ENCODE measurements around the gene DISP2. TPM values are rescaled to one million over a fixed set of nuclear protein-coding genes. Genes with fewer than 3 reads are reported as not detected.

Gene DISP2
- total and polyA plus RNA-seq, 2 donors from 2014 or later: 0.04 to 0.69 TPM

- H3K4me3 ChIP-seq (ENCODE audit: low read length in 3 of 3): no peak overlapping the region
- H3K27me3 ChIP-seq (ENCODE audit: control insufficient read depth, insufficient read depth, low read length): no peaks in the 10 kb centered on the region
- H3K36me3 ChIP-seq (ENCODE audit: control insufficient read depth in 2 of 3, insufficient read depth in 3 of 3, low read length in 3 of 3): no peaks in the 10 kb centered on the region
- FAIRE-seq (no peak), DNase-seq (no peak)
- intact Hi-C loops (cut with DNase I): no loop called here
- no peak overlapping the region for H3K9ac ChIP-seq (ENCODE audit: low read length in 3 of 3)
- no peak overlapping the region for H3K27ac ChIP-seq (ENCODE audit: low read depth in 2 of 2, low read length in 2 of 2)
- peaks cover 0 to 3% (median 0%) of the 10 kb centered on the region in 3 donors for H3K4me1 ChIP-seq (ENCODE audit: control insufficient read depth in 2 of 3, insufficient read depth in 2 of 3, low read depth in 1 of 3, low read length in 3 of 3)
- H3K9me3 ChIP-seq (ENCODE audit: control insufficient read depth in 2 of 3, insufficient read depth in 1 of 3, low read length in 3 of 3): no peaks in the 10 kb centered on the region
- TF ChIP-seq CTCF (IDR thresholded peaks at IDR 0.05; ENCODE audit: borderline replicate concordance, extremely low read depth, insufficient read depth): no peak
Measured at GRCh38 chr15:40314723-40315276, 43.2 kb upstream of the DISP2 start.

- intact Hi-C loops (cut with DNase I): no loop called here
- Histone ChIP-seq H3K27ac (ENCODE audit: low read depth in 2 of 2, low read length in 2 of 2) (no peak overlapping the region), H3K27me3 (ENCODE audit: control insufficient read depth, insufficient read depth, low read length) (no peaks in the 10 kb centered on the region), H3K9ac (ENCODE audit: low read length in 3 of 3) (no peak overlapping the region), H3K36me3 (ENCODE audit: control insufficient read depth in 2 of 3, insufficient read depth in 3 of 3, low read length in 3 of 3) (no peaks in the 10 kb centered on the region), H3K4me1 (ENCODE audit: control insufficient read depth in 2 of 3, insufficient read depth in 2 of 3, low read depth in 1 of 3, low read length in 3 of 3) (peaks cover 0 to 3% (median 0%) of the 10 kb centered on the region in 3 donors), H3K4me3 (ENCODE audit: low read length in 3 of 3) (no peak overlapping the region), H3K9me3 (ENCODE audit: control insufficient read depth in 2 of 3, insufficient read depth in 1 of 3, low read length in 3 of 3) (no peaks in the 10 kb centered on the region)
- DNase-seq: no peak
- FAIRE-seq: no peak
- no peak for TF ChIP-seq CTCF (IDR thresholded peaks at IDR 0.05; ENCODE audit: borderline replicate concordance, extremely low read depth, insufficient read depth)
Measured at GRCh38 chr15:40316931-40317330, 41.1 kb upstream of the DISP2 start.

- Histone ChIP-seq H3K27ac (ENCODE audit: low read depth in 2 of 2, low read length in 2 of 2) (no peak overlapping the region), H3K36me3 (ENCODE audit: control insufficient read depth in 2 of 3, insufficient read depth in 3 of 3, low read length in 3 of 3) (no peaks in the 10 kb centered on the region), H3K9ac (ENCODE audit: low read length in 3 of 3) (no peak overlapping the region), H3K4me1 (ENCODE audit: control insufficient read depth in 2 of 3, insufficient read depth in 2 of 3, low read depth in 1 of 3, low read length in 3 of 3) (peaks cover 0 to 3% (median 0%) of the 10 kb centered on the region in 3 donors), H3K4me3 (ENCODE audit: low read length in 3 of 3) (no peak overlapping the region), H3K9me3 (ENCODE audit: control insufficient read depth in 2 of 3, insufficient read depth in 1 of 3, low read length in 3 of 3) (no peaks in the 10 kb centered on the region), H3K27me3 (ENCODE audit: control insufficient read depth, insufficient read depth, low read length) (no peaks in the 10 kb centered on the region)
- no peak for DNase-seq
- no peak for FAIRE-seq
- intact Hi-C loops (cut with DNase I): no loop called here
- TF ChIP-seq CTCF (IDR thresholded peaks at IDR 0.05; ENCODE audit: borderline replicate concordance, extremely low read depth, insufficient read depth): no peak
Measured at GRCh38 chr15:40317580-40317979, 40.4 kb upstream of the DISP2 start.

DNA sequence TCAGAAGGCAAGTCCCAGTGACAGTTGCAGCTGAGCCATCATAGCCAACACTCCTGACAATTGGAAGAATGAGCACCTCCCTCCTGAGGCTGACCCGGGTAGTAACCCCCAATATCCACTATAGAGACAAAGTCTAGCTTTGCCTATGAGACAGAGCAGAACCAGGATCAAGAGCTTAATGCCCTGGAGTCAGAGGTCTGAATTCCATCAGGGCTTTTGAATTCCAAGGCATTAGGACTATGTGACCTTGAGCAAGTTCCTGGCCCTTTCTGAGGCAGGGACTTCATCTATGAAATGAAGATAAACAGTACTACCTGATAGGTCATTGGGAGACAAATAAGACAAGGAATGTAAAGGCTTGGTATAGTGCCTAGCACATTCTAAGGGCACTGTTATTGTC lies 37.6 kb upstream of the DISP2 start:
- intact Hi-C loops (cut with DNase I): no loop called here
- Histone ChIP-seq H3K4me3 (ENCODE audit: low read length in 3 of 3) (no peak overlapping the region), H3K4me1 (ENCODE audit: control insufficient read depth in 2 of 3, insufficient read depth in 2 of 3, low read depth in 1 of 3, low read length in 3 of 3) (peaks cover 0 to 7% (median 0%) of the 10 kb centered on the region in 3 donors), H3K27ac (ENCODE audit: low read depth in 2 of 2, low read length in 2 of 2) (no peak overlapping the region), H3K9me3 (ENCODE audit: control insufficient read depth in 2 of 3, insufficient read depth in 1 of 3, low read length in 3 of 3) (no peaks in the 10 kb centered on the region), H3K36me3 (ENCODE audit: control insufficient read depth in 2 of 3, insufficient read depth in 3 of 3, low read length in 3 of 3) (no peaks in the 10 kb centered on the region), H3K27me3 (ENCODE audit: control insufficient read depth, insufficient read depth, low read length) (no peaks in the 10 kb centered on the region), H3K9ac (ENCODE audit: low read length in 3 of 3) (no peak overlapping the region)
- no peak for TF ChIP-seq CTCF (IDR thresholded peaks at IDR 0.05; ENCODE audit: borderline replicate concordance, extremely low read depth, insufficient read depth)
- DNase-seq: no peak
- FAIRE-seq: no peak
